GM21528 (cell line): ENCODE results near the gene LHFPL3.
"Not testable (repeated sequence)": the region's sequence is repeated elsewhere in the genome, so short reads cannot be mapped to it uniquely, and the experiment has no call there.

ENCODE experiments used
- ATAC-seq: cut with Tn5 transposase; IDR thresholded peaks from one replicate; pipeline ENCODE4 v1.9.1; 2021; ENCODE audit warnings: mild to moderate bottlenecking, moderate library complexity; ENCODE audit not compliant: unreplicated experiment, low FRiP score

LHFPL3 gene

DNA sequence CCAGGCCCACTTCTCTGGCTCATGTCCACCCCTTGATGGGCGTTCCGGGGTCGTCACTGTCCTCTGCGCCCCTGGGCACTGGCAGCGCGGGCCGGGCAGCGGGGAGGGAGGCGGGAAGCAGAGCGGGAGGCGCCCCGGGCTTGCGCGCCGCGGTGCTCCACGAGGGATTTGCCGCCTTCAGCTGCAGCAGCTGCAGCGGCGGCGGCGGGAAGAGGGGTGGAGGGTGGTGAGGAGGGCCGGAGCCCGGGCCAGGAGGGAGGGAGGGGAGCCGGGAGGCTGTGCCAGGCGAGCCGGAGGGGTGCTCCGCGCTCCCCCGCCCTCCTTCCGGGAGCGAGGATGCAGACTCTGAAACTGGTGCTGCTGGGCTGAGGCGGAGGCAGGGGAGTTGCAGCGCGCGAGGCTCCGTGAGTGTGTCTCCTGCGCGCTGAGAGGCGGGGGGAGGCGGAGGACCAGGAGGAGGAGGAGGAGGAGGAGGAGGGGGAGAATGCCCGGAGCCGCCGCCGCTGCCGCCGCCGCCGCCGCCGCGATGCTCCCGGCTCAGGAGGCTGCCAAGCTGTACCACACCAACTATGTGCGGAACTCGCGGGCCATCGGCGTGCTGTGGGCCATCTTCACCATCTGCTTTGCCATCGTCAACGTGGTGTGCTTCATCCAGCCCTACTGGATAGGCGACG, at the start of gene LHFPL3:
Gene LHFPL3, plus strand, starts transcription at position 308 of the 674 bp plus-strand sequence.
- no peak for ATAC-seq

DNA sequence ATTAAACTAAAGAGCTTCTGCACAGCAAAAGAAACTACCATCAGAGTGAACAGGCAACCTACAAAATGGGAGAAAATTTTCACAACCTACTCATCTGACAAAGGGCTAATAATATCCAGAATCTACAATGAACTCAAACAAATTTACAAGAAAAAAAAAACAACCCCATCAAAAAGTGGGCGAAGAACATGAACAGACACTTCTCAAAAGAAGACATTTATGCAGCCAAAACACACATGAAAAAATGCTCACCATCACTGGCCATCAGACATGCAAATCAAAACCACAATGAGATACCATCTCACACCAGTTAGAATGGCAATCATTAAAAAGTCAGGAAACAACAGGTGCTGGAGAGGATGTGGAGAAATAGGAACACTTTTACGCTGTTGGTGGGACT, 46.7 kb upstream of the LHFPL3 start:
- not testable (repeated sequence) for ATAC-seq

DNA sequence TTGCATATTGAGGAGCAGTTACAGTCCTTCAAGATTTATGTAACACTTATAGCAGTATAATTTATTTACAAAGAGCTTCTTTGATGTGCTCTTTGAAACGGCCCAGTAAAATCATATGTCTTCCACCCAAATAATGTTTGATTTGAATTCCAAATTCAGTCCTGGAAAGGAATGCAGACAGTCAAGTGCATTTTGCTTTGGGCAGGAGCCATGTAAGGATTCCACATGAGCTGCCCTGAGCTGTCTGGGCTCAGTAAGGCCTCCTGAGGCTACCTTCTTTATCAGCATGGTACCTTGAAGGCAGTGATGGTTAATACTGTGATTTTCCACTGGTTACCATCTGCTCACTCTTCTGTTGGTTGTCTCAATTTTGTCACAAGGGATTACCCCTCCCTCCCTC, 41.6 kb upstream of the LHFPL3 start:
- no peak for ATAC-seq

DNA sequence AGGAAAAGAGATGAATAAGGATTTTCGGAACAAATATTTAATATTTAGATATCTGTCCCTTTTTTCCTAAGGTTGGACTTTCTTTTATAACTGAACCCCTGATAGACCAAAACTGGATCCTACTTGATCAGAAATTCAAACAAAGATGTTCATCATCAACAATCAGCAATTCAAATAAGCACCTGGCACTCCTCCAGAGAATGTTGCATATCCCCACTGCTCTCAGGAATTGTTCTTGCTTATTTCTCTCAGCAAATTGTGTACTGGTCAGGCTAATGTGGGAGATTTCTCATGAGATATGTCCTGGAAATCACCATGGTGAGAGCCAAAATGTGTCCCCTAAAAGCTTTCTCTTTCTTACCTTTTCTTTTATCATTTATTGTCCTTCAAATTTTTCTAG, 40.3 kb upstream of the LHFPL3 start:
- no peak for ATAC-seq

DNA sequence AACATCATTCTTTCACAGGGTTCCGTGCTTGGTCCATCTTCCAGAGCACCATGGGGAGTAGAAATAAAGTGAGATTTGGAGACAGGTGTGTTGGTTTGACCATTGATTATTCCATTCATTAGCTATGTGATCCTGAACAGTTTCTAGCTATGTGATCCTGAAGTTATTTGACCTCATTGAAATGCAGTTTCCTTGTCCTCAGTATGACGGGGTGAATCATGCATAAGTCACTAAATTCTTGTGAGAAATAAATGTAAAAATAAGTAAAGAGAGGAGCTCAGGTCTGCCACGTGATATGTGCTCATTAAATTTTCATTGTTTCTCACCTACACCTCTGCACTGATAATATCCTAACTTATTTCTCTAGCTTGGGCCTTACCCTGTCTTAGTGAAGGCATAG, 34.1 kb upstream of the LHFPL3 start:
- no peak for ATAC-seq

DNA sequence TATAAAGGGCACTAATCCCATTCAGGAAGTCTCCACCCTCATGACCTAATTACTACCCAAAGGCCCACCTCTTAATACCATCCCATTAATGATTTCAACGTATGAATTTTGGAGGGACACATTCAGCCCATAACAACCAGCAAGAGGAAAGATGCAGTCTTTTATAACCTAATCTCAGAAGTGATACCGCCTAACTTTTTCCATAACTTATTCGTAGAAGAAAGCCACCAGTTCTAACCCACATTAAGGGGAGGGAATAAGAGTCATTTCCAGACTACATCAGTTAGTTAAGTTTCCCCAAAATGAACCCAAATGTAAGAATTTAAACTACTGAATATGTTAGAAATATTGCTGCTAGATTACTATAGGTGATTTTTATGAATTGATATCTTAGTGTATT, 32.1 kb upstream of the LHFPL3 start:
- no peak for ATAC-seq

DNA sequence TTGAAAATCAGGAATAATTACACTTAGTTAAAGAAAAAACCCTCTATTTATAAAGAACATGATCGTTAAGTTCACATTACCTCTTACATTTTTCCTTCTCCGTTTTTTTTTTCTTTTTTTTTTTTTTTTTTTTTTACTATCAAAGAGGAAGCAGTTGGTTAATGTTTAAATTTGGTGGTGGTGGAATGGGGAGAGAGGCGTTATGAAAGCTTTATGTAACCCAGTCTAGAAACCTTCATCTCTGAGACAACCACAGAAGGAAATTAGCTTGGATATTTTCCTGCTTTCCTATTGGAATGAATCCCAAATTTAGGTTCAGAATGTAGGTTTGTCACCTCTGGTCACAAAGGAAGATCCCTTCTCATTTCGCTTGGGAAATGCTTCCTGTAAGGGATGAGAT, 31.5 kb upstream of the LHFPL3 start:
- ATAC-seq = no peak

DNA sequence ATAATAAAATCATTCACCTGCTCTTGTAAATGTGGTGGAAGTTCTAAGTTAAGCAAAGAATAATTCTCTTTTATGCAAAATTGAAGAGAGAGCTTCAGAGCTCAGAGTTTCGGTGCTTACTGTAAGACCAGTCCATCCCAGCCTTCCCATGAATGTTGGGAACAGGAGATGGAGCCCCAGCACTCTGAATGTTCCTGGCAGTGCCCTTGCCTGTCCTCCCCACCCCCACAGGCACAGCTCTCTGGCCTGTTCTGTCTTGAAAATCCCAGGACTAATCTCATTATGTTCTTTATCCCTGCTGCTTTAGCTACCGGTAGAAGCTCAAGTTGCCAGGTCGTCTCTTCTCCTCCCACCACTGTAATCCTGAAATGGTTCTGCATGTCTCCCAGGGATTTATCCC, 29.1 kb upstream of the LHFPL3 start:
- ATAC-seq = no peak

DNA sequence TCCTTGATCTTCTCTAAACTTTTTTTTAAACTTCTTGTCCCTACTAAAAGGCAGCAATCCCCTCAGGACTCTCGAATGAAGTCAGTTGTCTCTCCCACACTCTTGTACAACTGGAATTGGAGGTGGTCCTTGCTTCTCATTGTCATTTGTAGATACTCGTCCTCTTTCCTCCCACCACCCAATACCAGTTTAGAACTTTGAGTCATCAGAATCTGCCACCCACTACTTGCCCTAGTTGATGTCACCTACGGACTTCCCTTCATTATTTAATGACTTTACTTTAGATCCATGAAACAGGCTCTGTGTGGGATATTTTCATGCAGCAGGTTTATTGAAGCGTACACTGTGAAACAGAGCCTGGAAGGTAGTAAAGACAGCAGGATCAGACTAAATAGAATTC, 28.6 kb upstream of the LHFPL3 start:
- no peak for ATAC-seq

DNA sequence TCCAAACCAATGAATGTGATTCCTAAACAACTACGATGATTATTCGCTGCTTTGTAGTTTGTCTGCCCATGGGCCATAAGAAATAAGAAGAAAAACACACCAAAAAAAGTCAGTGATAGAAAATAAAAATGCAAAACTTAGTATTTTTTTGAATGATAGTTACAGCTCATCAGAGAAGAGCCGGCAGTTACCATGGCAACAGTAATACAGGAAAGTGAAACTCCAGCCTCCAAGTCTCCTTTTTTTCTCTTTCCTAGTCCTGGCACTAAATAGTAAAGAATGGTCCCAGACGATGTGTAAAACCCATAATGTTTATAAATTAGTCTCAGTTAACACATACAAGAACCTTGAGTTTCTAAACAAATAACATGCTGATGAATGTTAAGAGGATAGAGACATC, 21.6 kb upstream of the LHFPL3 start:
- no peak for ATAC-seq

DNA sequence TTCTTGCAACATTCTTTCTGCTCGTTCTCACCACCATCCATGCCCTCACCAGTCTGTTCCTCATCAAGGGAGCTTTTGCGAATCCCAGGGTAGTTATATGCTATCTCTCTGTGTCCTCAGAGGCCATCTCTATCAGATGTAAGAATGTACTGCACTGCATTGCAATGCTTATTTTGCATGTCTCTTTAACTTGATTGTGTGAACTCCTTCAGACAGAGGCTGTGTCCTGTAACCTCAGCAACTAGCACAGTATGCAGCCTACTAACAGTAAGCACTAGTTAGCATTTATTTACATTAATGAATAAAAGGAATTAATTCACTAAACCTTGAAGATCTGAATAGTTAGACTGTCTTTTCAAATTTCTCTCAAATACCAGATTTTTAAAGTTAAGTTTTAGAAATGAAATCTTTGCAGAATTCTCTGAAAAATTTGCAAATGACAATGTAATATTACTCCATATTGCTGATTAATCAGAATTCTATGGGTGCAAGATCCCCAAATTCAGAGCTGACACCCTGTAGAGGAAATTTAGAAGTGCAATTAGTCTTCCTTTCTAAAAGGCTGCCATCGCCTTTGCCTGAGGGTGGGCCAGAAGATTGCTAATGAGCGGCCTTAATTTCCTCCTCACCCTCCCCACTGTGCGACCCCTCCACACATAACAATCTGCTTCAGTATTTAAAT, 10.3 kb upstream of the LHFPL3 start:
- no peak for ATAC-seq

DNA sequence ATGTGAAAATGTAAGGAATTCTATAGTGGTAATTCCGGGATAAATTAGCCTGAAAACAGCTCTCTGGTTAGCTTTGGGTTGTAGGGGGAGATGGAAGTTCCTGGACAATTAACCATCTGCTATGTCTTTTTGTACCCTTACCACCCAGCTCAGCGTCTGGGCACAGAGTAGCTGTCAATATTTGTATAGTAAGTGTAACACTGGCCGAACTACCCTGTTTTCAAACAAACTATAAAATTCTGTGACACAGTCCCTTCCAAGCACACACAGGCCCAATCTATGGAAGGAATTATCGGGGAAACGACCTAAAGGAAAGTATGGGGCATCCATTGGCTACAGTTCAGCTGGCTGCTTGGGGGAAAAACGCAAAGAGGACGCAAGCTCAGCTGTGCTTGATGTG, 869 bp upstream of the LHFPL3 start:
- ATAC-seq = no peak

DNA sequence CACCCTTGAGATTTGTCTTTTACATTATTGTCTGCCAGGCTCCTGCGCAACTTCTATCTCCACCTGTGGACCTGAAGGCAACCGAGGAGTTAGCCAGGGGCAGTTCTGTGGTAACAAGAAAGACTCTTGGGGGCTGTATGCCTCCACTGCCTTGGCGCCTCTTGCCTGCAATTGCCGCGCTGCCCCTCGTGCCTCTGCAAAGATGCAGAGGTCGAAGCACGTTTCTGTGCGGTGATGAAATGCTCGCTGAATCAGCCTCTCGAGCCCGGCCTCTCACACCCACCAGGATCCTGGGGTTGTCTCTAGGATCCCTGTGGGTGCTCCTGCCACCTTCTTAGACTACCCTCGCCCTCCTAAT, 486 bp upstream of the LHFPL3 start:
- no peak for ATAC-seq

DNA sequence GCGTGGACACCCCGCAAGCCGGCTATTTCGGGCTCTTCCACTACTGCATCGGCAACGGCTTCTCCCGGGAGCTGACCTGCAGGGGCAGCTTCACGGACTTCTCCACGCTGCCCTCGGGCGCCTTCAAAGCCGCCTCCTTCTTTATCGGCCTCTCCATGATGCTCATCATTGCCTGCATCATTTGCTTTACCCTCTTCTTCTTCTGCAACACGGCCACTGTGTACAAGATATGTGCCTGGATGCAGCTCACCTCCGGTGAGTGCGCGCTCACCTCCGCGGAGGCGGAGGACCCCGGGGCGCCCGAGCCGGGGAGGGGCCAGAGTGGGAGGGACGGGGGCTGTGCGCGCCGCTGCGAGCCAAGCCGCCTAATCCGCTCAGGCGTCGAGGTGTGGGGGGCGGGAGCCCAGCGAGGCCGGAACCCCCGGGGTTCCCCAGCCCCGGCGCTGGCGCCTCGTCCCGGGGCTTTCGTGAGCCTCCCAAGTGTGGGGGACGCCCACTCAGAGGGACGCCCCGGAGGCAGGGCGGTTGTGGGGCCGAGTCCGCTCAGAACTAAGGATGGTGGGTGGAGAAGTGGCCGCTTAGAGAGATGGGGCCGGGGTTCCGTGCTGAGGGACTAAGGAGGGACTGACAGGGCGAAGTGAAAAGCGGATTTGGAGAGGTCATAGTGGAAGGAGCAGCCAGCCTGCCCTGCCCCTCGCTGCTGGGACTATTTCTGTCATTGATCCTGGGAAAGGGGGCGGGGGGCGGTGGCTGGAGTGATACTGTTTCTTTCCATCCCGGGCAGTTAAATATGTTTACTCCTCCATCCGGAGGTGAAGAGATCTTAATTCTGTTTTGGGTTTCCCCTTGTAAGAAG, 795 bp downstream of the LHFPL3 start:
- no peak for ATAC-seq

DNA sequence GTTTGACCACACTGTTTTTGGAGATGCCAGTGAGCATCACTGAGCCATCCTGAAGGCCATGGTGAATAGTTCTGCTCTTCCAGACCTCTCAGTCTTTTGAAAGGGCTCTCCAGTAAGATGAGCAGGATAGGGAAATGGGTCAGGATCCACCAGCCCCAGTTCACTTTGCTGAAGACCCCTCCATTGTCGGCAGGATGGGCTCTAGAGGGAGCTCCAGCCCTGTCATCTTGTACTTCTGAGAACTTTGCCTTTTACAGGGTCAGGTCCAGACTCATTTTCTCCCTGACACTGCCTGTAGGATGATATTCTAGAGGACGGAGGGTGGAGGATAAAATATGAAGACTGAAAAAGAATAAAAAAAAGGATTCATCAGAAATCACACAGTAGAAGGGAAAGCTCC, 13.1 kb downstream of the LHFPL3 start:
- ATAC-seq = no peak

DNA sequence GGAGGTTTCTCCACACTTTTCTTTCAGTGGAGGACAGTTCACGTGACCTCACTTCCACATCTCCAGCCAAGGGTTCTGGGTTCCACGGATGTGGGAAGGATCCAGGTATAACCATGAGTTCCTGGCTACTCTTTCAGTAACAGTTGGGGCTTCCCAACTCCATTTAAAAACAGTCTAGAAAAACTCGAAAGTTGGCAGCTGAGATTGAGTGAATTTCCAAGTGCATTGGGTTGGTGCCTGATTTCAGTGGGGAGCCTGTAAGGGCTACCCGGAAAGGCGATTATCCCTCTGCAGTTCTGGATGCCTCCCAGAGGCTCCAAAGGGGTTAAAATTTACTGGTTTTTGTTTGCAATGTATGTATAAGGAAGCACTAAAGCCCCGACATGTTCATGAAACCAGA, 24.3 kb downstream of the LHFPL3 start:
- no peak for ATAC-seq

DNA sequence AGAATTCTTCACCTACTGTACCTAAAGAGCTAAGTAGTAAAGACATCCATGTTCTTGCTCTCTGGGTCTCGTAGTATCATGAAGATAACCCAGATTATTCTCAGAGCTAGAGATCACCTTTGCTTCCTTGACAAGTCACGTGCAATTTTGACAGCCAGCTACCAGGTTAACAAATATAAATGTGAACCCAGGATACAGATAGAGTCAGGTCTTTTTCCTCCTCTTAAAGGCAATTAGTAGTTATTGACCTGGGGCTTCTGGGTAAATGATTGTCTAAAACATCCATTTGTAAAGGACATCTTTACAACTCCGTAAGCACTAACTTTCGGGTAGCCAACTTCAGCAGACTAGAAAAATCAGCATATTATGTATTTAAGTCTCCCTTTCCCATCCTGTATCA, 28.8 kb downstream of the LHFPL3 start:
- ATAC-seq = no peak

DNA sequence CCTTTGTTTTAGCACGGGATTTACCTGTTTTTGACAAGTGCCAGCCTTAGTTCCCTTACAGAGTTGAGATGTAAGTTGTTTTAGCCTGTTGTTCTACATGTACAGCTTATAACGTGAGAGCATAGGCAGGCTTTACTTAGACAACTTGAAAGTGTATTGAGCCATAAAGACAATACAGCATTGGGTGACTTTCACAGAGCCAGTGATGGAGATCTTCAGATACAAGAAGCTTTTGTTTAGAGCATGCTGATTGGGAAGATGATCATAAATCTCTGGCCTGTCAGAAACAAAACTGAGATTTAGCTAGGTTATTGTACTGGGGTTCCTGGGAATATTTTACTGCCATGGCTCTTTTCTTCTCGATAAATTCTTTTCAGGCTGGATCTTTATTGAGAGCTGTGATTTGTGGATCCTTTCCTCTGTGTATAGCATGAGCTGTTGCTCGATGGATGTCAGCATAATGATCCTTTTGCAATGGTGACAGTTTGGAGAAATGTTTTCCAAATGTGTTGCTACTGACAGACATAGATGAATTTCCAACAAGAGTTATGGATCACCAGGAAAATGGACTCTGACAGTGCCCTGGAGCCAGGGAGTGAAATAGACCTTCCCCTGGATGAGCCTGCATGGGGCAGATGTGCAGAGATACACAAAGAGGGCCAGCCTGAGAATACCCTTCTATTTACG, 30.2 kb downstream of the LHFPL3 start:
- no peak for ATAC-seq

DNA sequence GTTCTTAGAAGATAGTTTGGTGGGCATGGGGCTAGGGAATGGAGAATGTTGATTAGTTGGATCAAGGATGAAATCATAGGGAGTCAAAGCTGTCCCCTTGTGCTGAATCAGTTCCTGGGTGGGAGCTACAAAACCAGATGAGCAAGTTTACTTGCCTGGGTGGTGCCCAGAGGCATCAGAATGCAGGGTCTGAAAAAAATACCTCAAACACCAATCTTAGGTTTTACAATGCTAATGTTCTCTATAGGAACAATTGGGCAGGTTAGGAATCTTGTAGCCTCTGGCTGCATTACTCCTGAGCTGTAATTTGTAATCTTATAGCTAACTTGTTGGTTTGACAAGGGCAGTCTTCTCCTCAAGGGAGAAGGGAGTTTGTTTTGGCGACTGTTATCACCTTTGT, 34.4 kb downstream of the LHFPL3 start:
- ATAC-seq = no peak

DNA sequence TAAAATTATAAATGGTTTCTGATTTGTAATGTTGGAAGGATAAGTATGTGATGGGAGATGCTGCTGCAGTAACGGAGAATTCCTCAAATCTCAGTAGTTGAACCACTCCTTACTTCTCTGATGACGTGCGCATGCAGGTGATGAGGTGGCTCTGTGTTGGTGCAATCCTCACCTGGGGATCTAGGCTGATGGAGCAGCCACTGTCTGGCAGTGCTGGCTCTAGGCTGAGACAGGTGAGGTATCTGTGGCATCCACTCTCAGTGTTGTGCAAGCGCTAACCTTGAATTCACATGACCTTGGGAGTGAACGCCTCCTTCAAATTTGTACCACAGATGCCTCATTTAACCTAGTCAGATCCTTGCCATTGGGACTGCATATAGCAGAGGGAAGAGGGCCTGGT, 35.0 kb downstream of the LHFPL3 start:
- ATAC-seq = no peak

DNA sequence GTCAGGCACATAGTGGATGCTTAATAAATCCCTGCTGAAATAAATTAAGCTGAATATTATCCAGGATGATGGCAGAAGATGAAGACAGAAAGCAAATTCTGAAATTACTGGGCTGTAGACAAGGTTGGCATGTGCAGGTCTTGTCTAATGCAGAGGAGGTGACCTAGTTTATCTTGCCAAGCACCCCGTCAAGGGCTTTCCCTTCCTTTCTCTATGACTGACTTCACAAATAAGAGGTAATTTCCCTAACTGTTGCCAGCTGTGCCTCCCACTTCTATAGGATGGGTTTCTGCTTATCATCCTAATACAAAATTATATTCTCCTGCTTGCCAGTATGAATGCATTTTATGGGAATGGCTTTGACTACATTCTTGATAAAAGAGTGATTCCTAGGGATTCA, 38.0 kb downstream of the LHFPL3 start:
- ATAC-seq = no peak
